GM12891 (cell line): Measurements from ENCODE around the gene STAB2.

Experiments
- PAX5 ChIP-seq: IDR thresholded peaks from 2 replicates; pipeline ENCODE4 v1.6.1; 2011; ENCODE audit warnings: low read length, moderate library complexity, mild to moderate bottlenecking; ENCODE audit not compliant: insufficient read depth, severe bottlenecking
- POLR2A ChIP-seq: IDR thresholded peaks from 2 replicates; pipeline ENCODE4 v1.6.1; 2011; ENCODE audit warnings: low read depth, low read length, control low read depth
- POLR2AphosphoS5 ChIP-seq: IDR thresholded peaks from 2 replicates; pipeline ENCODE4 v1.6.1; 2011; ENCODE audit warnings: low read depth, low read length, control low read depth
- POU2F2 ChIP-seq: IDR thresholded peaks from 2 replicates; pipeline ENCODE4 v1.6.1; 2011; ENCODE audit warnings: low read depth, mild to moderate bottlenecking, control low read depth, low read length, moderate library complexity
- SPI1 ChIP-seq: IDR thresholded peaks from 2 replicates; pipeline ENCODE4 v1.6.1; 2011; ENCODE audit warnings: low read depth, low read length, control low read depth
- TAF1 ChIP-seq: IDR thresholded peaks from 2 replicates; pipeline ENCODE4 v1.6.1; 2011; ENCODE audit warnings: low read depth, low read length, control low read depth

DNA sequence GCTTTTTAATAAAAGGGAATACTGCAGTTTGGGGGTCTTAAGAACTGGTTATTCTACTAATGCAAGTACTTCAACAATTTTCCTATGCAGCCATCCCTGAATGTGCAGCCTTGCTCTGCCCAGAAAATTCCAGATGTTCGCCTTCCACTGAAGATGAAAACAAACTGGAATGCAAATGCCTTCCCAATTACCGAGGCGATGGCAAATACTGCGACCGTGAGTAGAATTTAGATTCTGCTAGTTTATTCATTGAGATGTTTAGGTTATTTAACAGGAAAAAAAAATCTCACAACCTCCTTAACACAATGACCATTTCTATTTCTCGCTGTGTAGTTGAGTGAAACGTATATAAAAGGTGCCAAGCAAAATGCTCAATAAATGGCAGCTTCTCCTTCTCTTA is 49.9 kb downstream of the STAB2 start:
- no peak for TF ChIP-seq POLR2A
- no peak for TF ChIP-seq POLR2AphosphoS5
- TF ChIP-seq SPI1 = no peak
- TF ChIP-seq TAF1 = no peak
- TF ChIP-seq PAX5 = no peak
- TF ChIP-seq POU2F2 = no peak
